NT2/D1 (cell line): Measurements from ENCODE around the gene FLRT2.

Experiments
- YY1 ChIP-seq: IDR thresholded peaks from 2 replicates; pipeline ENCODE4 v1.6.1; 2011; ENCODE audit not compliant: insufficient read length, insufficient read depth
- ZNF274 ChIP-seq: IDR thresholded peaks from 2 replicates; pipeline ENCODE4 v1.6.1; 2011; ENCODE audit warnings: mild to moderate bottlenecking, low read depth, low read length

- TF ChIP-seq ZNF274 (no peak), YY1 (no peak)
These were observed 171.8 kb downstream of the FLRT2 start for GRCh38 chr14:85701763-85702162.
